Measurements from ENCODE around the gene LRP1B. TPM values are rescaled to one million over a fixed set of nuclear protein-coding genes. Genes with fewer than 3 reads are reported as not detected.

Gene LRP1B
- total and polyA plus RNA-seq, 2 of the 8 experiments (the other 6 are each of a cell fraction or from before 2014, with no cell fraction given): 0.03 TPM; not detected in 1

DNA sequence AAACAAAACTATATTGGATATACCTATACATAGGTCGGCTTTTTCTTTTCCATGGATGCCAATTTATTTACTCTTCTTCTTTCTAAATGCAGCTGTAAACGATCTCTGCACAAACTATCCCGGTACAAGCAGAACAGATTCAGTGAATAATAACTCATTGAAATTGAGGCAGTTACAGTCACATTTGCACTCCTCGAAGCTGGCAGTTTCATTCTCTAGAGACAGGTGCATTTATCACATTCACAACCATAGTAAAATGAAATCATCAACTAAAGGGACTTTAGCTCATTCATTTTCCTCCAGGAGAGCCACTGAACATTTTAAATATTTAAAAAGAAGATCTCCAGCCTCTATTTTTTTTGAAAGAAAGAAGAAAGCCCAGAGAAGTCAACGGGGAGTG, 551.7 kb downstream of the LRP1B start (continued):
- TF ChIP-seq, protein P1, sequence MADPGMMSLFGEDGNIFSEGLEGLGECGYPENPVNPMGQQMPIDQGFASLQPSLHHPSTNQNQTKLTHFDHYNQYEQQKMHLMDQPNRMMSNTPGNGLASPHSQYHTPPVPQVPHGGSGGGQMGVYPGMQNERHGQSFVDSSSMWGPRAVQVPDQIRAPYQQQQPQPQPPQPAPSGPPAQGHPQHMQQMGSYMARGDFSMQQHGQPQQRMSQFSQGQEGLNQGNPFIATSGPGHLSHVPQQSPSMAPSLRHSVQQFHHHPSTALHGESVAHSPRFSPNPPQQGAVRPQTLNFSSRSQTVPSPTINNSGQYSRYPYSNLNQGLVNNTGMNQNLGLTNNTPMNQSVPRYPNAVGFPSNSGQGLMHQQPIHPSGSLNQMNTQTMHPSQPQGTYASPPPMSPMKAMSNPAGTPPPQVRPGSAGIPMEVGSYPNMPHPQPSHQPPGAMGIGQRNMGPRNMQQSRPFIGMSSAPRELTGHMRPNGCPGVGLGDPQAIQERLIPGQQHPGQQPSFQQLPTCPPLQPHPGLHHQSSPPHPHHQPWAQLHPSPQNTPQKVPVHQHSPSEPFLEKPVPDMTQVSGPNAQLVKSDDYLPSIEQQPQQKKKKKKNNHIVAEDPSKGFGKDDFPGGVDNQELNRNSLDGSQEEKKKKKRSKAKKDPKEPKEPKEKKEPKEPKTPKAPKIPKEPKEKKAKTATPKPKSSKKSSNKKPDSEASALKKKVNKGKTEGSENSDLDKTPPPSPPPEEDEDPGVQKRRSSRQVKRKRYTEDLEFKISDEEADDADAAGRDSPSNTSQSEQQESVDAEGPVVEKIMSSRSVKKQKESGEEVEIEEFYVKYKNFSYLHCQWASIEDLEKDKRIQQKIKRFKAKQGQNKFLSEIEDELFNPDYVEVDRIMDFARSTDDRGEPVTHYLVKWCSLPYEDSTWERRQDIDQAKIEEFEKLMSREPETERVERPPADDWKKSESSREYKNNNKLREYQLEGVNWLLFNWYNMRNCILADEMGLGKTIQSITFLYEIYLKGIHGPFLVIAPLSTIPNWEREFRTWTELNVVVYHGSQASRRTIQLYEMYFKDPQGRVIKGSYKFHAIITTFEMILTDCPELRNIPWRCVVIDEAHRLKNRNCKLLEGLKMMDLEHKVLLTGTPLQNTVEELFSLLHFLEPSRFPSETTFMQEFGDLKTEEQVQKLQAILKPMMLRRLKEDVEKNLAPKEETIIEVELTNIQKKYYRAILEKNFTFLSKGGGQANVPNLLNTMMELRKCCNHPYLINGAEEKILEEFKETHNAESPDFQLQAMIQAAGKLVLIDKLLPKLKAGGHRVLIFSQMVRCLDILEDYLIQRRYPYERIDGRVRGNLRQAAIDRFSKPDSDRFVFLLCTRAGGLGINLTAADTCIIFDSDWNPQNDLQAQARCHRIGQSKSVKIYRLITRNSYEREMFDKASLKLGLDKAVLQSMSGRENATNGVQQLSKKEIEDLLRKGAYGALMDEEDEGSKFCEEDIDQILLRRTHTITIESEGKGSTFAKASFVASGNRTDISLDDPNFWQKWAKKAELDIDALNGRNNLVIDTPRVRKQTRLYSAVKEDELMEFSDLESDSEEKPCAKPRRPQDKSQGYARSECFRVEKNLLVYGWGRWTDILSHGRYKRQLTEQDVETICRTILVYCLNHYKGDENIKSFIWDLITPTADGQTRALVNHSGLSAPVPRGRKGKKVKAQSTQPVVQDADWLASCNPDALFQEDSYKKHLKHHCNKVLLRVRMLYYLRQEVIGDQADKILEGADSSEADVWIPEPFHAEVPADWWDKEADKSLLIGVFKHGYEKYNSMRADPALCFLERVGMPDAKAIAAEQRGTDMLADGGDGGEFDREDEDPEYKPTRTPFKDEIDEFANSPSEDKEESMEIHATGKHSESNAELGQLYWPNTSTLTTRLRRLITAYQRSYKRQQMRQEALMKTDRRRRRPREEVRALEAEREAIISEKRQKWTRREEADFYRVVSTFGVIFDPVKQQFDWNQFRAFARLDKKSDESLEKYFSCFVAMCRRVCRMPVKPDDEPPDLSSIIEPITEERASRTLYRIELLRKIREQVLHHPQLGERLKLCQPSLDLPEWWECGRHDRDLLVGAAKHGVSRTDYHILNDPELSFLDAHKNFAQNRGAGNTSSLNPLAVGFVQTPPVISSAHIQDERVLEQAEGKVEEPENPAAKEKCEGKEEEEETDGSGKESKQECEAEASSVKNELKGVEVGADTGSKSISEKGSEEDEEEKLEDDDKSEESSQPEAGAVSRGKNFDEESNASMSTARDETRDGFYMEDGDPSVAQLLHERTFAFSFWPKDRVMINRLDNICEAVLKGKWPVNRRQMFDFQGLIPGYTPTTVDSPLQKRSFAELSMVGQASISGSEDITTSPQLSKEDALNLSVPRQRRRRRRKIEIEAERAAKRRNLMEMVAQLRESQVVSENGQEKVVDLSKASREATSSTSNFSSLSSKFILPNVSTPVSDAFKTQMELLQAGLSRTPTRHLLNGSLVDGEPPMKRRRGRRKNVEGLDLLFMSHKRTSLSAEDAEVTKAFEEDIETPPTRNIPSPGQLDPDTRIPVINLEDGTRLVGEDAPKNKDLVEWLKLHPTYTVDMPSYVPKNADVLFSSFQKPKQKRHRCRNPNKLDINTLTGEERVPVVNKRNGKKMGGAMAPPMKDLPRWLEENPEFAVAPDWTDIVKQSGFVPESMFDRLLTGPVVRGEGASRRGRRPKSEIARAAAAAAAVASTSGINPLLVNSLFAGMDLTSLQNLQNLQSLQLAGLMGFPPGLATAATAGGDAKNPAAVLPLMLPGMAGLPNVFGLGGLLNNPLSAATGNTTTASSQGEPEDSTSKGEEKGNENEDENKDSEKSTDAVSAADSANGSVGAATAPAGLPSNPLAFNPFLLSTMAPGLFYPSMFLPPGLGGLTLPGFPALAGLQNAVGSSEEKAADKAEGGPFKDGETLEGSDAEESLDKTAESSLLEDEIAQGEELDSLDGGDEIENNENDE (IDR thresholded peaks at IDR 0.05; ENCODE audit: insufficient replicate concordance, low read length): no peak
- TF ChIP-seq CHD2 (IDR thresholded peaks at IDR 0.05; ENCODE audit: low read length): no peak
- no peak for TF ChIP-seq NRF1 (IDR thresholded peaks at IDR 0.05; ENCODE audit: low read depth, low read length)
- no peak for TF ChIP-seq NANOG (IDR thresholded peaks at IDR 0.05; ENCODE audit: insufficient read depth, low read depth, low read length, poor library complexity, severe bottlenecking)

All from H1 (cell line).